Measurements from ENCODE around the gene STAT2.
"Not testable (repeated sequence)": the region's sequence is repeated elsewhere in the genome, so short reads cannot be mapped to it uniquely, and the experiment has no call there.

The STAT2 gene

GRCh38 chr12:56333197-56333678, 26.7 kb downstream of the STAT2 start:
- no peak for DNase-seq (ENCODE audit: low read depth in 1 of 2, low spot score in 1 of 2)
- in situ Hi-C loops (cut with HindIII; ENCODE audit: low pct_unique_long_range_greater_than_20kb, low sequenced_read_pairs), result no loop called here
- no peak for TF ChIP-seq JUND (IDR thresholded peaks at IDR 0.05; ENCODE audit: low read depth)

DNA sequence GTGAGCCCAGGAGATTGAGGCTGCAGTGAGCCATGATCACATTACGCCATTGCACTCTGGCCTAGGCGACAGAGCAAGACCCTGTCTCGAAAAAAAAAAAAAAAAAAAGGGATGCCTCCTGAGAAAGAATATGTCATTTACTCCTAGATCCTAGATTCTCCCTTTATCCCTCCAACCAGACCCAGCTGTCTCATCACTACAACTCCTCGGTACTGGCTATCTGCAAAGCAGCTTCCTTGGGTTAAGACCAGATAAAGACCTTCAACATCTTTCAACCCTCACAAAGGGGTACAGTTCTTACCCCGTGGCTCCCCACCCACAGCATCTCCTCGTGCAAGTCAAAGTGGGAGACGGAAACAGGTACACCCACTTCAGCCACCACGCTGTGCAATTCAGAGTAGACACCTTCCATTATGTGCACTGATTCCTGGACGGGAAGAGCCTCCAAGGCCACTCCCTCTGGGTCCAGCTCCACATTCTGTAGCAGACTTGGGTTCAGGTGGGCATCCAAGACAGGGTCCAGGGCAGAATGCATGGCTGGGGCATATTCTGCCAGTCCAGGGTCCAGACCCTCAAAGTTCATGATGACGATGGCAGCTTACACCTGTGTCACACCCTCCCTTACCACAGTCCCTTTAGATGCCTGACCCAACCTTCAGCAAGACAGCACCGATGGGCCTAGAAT, 27.3 kb downstream of the STAT2 start:
- DNase-seq (ENCODE audit: low read depth in 1 of 2, low spot score in 1 of 2), result no peak
- TF ChIP-seq JUND (IDR thresholded peaks at IDR 0.05; ENCODE audit: low read depth), result no peak
- in situ Hi-C loops (cut with HindIII; ENCODE audit: low pct_unique_long_range_greater_than_20kb, low sequenced_read_pairs), result no loop called here

- in situ Hi-C loops (cut with HindIII; ENCODE audit: low pct_unique_long_range_greater_than_20kb, low sequenced_read_pairs), result no loop called here
- DNase-seq (ENCODE audit: low read depth in 1 of 2, low spot score in 1 of 2), result no peak
Observed at GRCh38 chr12:56330936-56331490, 28.9 kb downstream of the STAT2 start.

GRCh38 chr12:56326533-56326932, 33.4 kb downstream of the STAT2 start:
- no peak for TF ChIP-seq JUND (IDR thresholded peaks at IDR 0.05; ENCODE audit: low read depth)
- in situ Hi-C loops (cut with HindIII; ENCODE audit: low pct_unique_long_range_greater_than_20kb, low sequenced_read_pairs), result no loop called here
- DNase-seq (ENCODE audit: low read depth in 1 of 2, low spot score in 1 of 2), result no peak

More at GRCh38 chr12:56330936-56331490, 28.9 kb downstream of the STAT2 start:
- TF ChIP-seq JUND (IDR thresholded peaks at IDR 0.05; ENCODE audit: low read depth), result no peak

DNA sequence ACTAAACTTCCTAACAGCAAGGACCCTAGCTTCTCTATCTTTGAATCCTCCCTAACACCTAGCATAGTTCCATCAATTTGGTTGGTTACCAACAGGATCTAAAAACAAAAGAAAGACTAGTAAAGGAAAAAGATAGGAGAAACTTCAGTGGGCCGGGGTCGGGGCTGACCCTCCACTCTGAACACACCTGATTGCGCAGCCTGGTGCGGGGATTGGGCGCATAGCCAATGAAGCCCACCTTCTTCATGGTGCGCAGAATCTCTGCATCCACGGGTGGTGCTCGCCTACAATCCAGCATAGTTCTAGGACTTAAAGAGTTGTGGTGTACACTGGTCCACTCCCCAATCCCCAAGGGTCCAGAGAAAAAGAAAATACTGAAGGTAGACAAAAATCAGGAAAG, 33.8 kb downstream of the STAT2 start:
- no peak for DNase-seq (ENCODE audit: low read depth in 1 of 2, low spot score in 1 of 2)
- no peak for TF ChIP-seq JUND (IDR thresholded peaks at IDR 0.05; ENCODE audit: low read depth)
- in situ Hi-C loops (cut with HindIII; ENCODE audit: low pct_unique_long_range_greater_than_20kb, low sequenced_read_pairs), result no loop called here

DNA sequence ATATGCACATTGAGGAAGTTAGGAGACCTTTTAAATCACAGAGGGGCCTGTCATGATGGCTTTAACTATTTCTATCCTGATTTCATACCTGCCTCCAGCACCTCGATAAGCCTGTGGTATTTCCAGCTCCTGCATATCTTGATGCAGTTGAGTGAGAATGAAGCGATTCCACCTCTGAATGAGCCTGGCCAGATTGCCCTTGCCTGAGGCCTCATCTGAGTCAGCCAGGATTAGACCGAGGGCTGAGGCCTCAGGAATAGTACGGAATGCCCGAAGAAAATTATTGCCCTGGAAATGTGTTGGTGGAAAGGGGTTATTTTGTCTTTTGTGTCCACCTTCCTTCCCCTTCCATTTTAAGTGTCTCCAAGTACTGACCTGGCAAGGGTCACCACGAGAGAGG, 35.7 kb downstream of the STAT2 start:
- no peak for TF ChIP-seq JUND (IDR thresholded peaks at IDR 0.05; ENCODE audit: low read depth)
- in situ Hi-C loops (cut with HindIII; ENCODE audit: low pct_unique_long_range_greater_than_20kb, low sequenced_read_pairs), result no loop called here
- no peak for DNase-seq (ENCODE audit: low read depth in 1 of 2, low spot score in 1 of 2)

- DNase-seq (ENCODE audit: low read depth in 1 of 2, low spot score in 1 of 2); in situ Hi-C loops (cut with HindIII; ENCODE audit: low pct_unique_long_range_greater_than_20kb, low sequenced_read_pairs): not testable (repeated sequence)
Observed at GRCh38 chr12:56321610-56322009, 38.3 kb downstream of the STAT2 start.

DNA sequence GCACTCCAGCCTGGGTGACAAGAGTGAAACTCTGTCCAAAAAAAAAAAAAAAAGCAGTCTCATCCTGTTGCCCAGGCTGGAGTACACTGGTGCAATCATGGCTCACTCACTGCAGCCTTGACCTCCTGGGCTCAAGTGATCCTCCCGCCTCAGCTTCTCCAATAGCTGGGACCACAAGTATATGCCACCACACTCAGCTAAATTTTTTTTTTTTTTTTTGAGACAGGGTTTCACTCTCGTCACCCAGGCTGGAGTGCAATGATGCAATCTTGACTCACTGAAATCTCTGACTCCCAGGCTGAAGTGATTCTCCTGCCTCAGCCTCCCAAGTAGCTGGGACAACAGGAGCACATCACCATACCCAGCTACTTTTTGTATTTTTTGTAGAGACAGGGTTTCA, 38.9 kb downstream of the STAT2 start:
- no peak for DNase-seq (ENCODE audit: low read depth in 1 of 2, low spot score in 1 of 2)
- in situ Hi-C loops (cut with HindIII; ENCODE audit: low pct_unique_long_range_greater_than_20kb, low sequenced_read_pairs), result no loop called here

DNA sequence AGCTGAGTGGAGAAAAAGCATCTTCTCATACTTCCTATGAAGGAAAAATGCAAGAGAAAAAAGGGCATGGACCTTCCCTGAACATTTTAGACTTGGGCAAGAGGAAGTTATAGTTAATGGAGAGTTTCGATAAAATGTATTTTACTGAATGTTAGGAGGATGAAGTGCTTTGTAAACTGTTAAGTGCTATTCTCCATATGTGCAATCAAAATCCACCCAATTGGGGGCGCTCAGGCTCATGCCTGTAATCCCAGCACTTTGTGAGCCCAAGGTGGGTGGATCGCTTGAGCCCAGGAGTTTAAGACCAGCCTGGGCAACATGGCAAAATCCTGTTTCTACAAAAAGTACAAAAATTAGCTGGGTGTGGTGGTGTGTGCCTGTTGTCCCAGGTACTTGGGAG, 42.2 kb downstream of the STAT2 start:
- DNase-seq (ENCODE audit: low read depth in 1 of 2, low spot score in 1 of 2), result no peak
- in situ Hi-C loops (cut with HindIII; ENCODE audit: low pct_unique_long_range_greater_than_20kb, low sequenced_read_pairs), result no loop called here
- no peak for TF ChIP-seq JUND (IDR thresholded peaks at IDR 0.05; ENCODE audit: low read depth)

More for the DNA sequence above, 38.9 kb downstream of the STAT2 start:
- no peak for TF ChIP-seq JUND (IDR thresholded peaks at IDR 0.05; ENCODE audit: low read depth)

GRCh38 chr12:56315622-56316473, 44.1 kb downstream of the STAT2 start, which contains the start of gene CNPY2:
TSS of gene CNPY2 (minus strand) at chr12:56315988. CDS start at chr12:56315217, 771 bp downstream.
- in situ Hi-C loops (cut with HindIII; ENCODE audit: low pct_unique_long_range_greater_than_20kb, low sequenced_read_pairs), result no loop called here
- DNase-seq (ENCODE audit: low read depth in 1 of 2, low spot score in 1 of 2), result peak; percentile 92 to 99
- no peak for TF ChIP-seq JUND (IDR thresholded peaks at IDR 0.05; ENCODE audit: low read depth)

DNA sequence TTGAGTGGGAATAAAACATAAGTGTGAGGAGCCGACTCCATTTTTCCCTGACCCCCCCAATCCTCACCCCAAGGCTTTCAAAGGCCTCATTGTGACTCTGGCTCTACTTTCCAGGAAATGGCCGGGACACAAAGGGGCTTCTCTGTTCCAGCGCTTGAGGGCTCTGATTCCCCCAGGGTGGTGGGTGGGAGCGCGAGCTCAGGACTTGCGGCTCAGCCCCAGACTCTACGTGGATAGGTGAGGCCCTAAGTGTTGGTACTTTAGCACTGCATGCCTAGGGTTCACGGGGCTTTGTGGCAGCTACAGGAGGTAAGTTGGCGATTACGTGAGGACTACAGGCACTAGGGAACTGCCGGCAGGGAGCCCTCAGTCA, 44.7 kb downstream of the STAT2 start:
- peak in 1 of 2 experiments; percentile 20 for DNase-seq (ENCODE audit: low read depth in 1 of 2, low spot score in 1 of 2)
- TF ChIP-seq JUND (IDR thresholded peaks at IDR 0.05; ENCODE audit: low read depth), result no peak
- in situ Hi-C loops (cut with HindIII; ENCODE audit: low pct_unique_long_range_greater_than_20kb, low sequenced_read_pairs), result no loop called here

DNA sequence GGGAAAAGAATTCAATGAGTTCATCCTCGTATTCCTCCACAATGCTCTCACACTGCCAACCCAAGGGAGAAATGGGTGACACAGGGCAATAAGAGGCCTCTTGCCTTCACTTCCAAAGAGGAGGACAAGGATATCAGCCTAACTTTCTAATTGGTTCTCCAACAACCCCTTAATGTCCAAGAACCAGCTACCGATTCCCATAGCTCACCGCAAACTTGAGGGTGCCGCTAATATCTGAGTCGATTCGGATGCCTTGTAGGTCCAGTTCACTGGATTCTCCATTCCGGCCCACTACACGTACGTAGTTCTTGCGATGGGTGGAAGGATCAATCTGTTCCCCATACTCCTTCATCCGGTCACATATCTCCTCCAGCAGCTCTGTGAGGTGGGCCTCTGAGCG, 48.9 kb downstream of the STAT2 start:
- no peak for DNase-seq (ENCODE audit: low read depth in 1 of 2, low spot score in 1 of 2)
- TF ChIP-seq JUND (IDR thresholded peaks at IDR 0.05; ENCODE audit: low read depth), result no peak
- in situ Hi-C loops (cut with HindIII; ENCODE audit: low pct_unique_long_range_greater_than_20kb, low sequenced_read_pairs), result no loop called here

DNA sequence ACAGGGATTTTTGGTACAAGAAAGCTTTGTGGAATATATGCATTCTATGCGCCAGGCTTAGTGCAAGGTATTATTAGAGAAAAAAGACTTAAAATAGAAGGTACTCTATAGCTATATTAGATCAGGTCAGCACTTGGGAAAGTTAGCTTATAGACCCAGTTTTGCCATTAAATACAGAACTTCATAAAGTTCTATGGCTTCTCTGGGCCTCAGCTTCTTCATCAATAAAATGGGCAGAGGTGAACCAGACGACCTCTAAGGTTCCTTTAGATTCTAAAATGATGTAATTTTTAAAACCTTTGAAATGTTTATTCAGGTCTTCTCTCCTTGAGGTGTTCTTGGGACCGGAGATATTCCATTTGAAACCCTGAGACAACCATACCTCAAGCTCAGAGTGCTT, 51.2 kb downstream of the STAT2 start:
- TF ChIP-seq JUND (IDR thresholded peaks at IDR 0.05; ENCODE audit: low read depth), result no peak
- DNase-seq (ENCODE audit: low read depth in 1 of 2, low spot score in 1 of 2), result no peak
- in situ Hi-C loops (cut with HindIII; ENCODE audit: low pct_unique_long_range_greater_than_20kb, low sequenced_read_pairs), result no loop called here
